Peyer's patch (tissue), 4 donors: Measurements from ENCODE around the gene MAGI2.

ENCODE experiments used
- CTCF ChIP-seq, 6 experiments: fragments of 450-650 bp in 4 of 6; fragments of 200-600 bp in 2 of 6; sonication (generic) in 1 of 6; IDR thresholded peaks; one replicate each; pipeline ENCODE4 v1.5.1; 2017 to 2019; ENCODE audit warnings: antibody characterized with exemption in 6 of 6, mild to moderate bottlenecking in 3 of 6, moderate library complexity in 1 of 6
- POLR2A ChIP-seq, 2 donors: fragments of 450-650 bp; IDR thresholded peaks; one replicate each; pipeline ENCODE4 v1.5.1; 2017; ENCODE audit warnings: antibody characterized with exemption in 2 of 2, mild to moderate bottlenecking in 2 of 2, moderate library complexity in 2 of 2

GRCh38 chr7:78429878-78430277 is 1023.6 kb downstream of the MAGI2 start:
- TF ChIP-seq POLR2A (IDR thresholded peaks at IDR 0.05) = no peak
- TF ChIP-seq CTCF (IDR thresholded peaks at IDR 0.05) = no peak
